Adipocyte (in vitro differentiated cells): Measurements from ENCODE around the gene PRTG.
A peak's percentile ranks its signal among the peaks of the same experiment; 100 is the strongest.

Source experiments
- DNase-seq: peaks from one replicate; pipeline ENCODE4 v3.0.0-alpha.2; 2015; ENCODE audit warnings: low read depth
- H3K27me3 ChIP-seq: replicated peaks from 2 replicates; pipeline ENCODE4 v1.7.0; 2013; ENCODE audit warnings: mild to moderate bottlenecking, low read length, moderate library complexity; ENCODE audit not compliant: control insufficient read depth, insufficient read depth
- H3K36me3 ChIP-seq: 2 replicates; pipeline ENCODE4 v1.7.0; 2013; ENCODE audit warnings: low read length, mild to moderate bottlenecking, moderate library complexity; ENCODE audit not compliant: control insufficient read depth, insufficient read depth, severe bottlenecking
- H3K4me1 ChIP-seq: 2 replicates; pipeline ENCODE4 v1.7.0; 2013; ENCODE audit warnings: mild to moderate bottlenecking, low read length, moderate library complexity; ENCODE audit not compliant: control insufficient read depth, insufficient read depth
- H3K4me3 ChIP-seq: 2 replicates; pipeline ENCODE4 v1.7.0; 2013; ENCODE audit warnings: mild to moderate bottlenecking, low read length, moderate library complexity
- H3K9ac ChIP-seq: 2 replicates; pipeline ENCODE4 v1.7.0; 2013; ENCODE audit warnings: mild to moderate bottlenecking, low read length, moderate library complexity
- H3K9me3 ChIP-seq: 2 replicates; pipeline ENCODE4 v1.7.0; 2013; ENCODE audit warnings: mild to moderate bottlenecking, low read length, moderate library complexity; ENCODE audit not compliant: control insufficient read depth

PRTG gene

GRCh38 chr15:55588070-55588814, 154.7 kb downstream of the PRTG start, which contains the start of gene PYGO1:
Gene PYGO1 (minus strand): TSS chr15:55588345. CDS start chr15:55587883, 462 bp downstream.
- Histone ChIP-seq H3K9ac (peak within 1 kb of the TSS; percentile 88), H3K4me3 (peak within 1 kb of the TSS; percentile 90), H3K9me3 (no peaks in the 10 kb centered on the region), H3K4me1 (peaks cover 15% of the 10 kb centered on the region), H3K36me3 (no peaks in the 10 kb centered on the region), H3K27me3 (no peaks in the 10 kb centered on the region)
- DNase-seq: peak; percentile 88

- Histone ChIP-seq H3K27me3 (no peaks in the 10 kb centered on the region), H3K4me1 (peaks cover 15% of the 10 kb centered on the region), H3K9ac (peak overlapping the region; percentile 88), H3K4me3 (peak overlapping the region; percentile 90), H3K9me3 (no peaks in the 10 kb centered on the region), H3K36me3 (no peaks in the 10 kb centered on the region)
- peak; percentile 75 for DNase-seq
Measured at GRCh38 chr15:55587321-55588069, 155.5 kb downstream of the PRTG start.

GRCh38 chr15:55586808-55587207, 156.1 kb downstream of the PRTG start:
- Histone ChIP-seq H3K36me3 (no peaks in the 10 kb centered on the region), H3K27me3 (no peaks in the 10 kb centered on the region), H3K4me1 (peaks cover 15% of the 10 kb centered on the region), H3K4me3 (peak overlapping the region; percentile 90), H3K9me3 (no peaks in the 10 kb centered on the region), H3K9ac (peak overlapping the region; percentile 88)
- DNase-seq: no peak

GRCh38 chr15:55576943-55577342, 166.0 kb downstream of the PRTG start:
- H3K9me3 ChIP-seq: no peaks in the 10 kb centered on the region
- no peak for DNase-seq
- no peaks in the 10 kb centered on the region for H3K27me3 ChIP-seq
- no peaks in the 10 kb centered on the region for H3K4me1 ChIP-seq
- no peaks in the 10 kb centered on the region for H3K36me3 ChIP-seq
- H3K9ac ChIP-seq: no peak overlapping the region
- H3K4me3 ChIP-seq: no peak overlapping the region

GRCh38 chr15:55574096-55574495, 168.9 kb downstream of the PRTG start:
- Histone ChIP-seq H3K9ac (no peak overlapping the region), H3K27me3 (no peaks in the 10 kb centered on the region), H3K9me3 (no peaks in the 10 kb centered on the region), H3K4me1 (no peaks in the 10 kb centered on the region), H3K4me3 (no peak overlapping the region), H3K36me3 (no peaks in the 10 kb centered on the region)
- DNase-seq: no peak

GRCh38 chr15:55573224-55573623, 169.7 kb downstream of the PRTG start:
- no peaks in the 10 kb centered on the region for H3K9me3 ChIP-seq
- H3K27me3 ChIP-seq: no peaks in the 10 kb centered on the region
- no peak overlapping the region for H3K9ac ChIP-seq
- no peak for DNase-seq
- no peak overlapping the region for H3K4me3 ChIP-seq
- no peaks in the 10 kb centered on the region for H3K36me3 ChIP-seq
- no peaks in the 10 kb centered on the region for H3K4me1 ChIP-seq

- no peak for DNase-seq
- Histone ChIP-seq H3K4me1 (no peaks in the 10 kb centered on the region), H3K4me3 (no peak overlapping the region), H3K9ac (no peak overlapping the region), H3K36me3 (no peaks in the 10 kb centered on the region), H3K27me3 (no peaks in the 10 kb centered on the region), H3K9me3 (no peaks in the 10 kb centered on the region)
Measured at GRCh38 chr15:55564347-55565145, 178.4 kb downstream of the PRTG start.

GRCh38 chr15:55562601-55563000, 180.4 kb downstream of the PRTG start:
- no peaks in the 10 kb centered on the region for H3K9me3 ChIP-seq
- no peak overlapping the region for H3K9ac ChIP-seq
- no peaks in the 10 kb centered on the region for H3K36me3 ChIP-seq
- no peaks in the 10 kb centered on the region for H3K4me1 ChIP-seq
- H3K4me3 ChIP-seq: no peak overlapping the region
- DNase-seq: no peak
- H3K27me3 ChIP-seq: no peaks in the 10 kb centered on the region
